DOHH2 (cell line): ENCODE measurements around the gene CDKN1C.

Experiments used
- CTCF ChIP-seq: fragments of 200-600 bp; sonication (generic); IDR thresholded peaks from one replicate; pipeline ENCODE4 v1.5.1; 2014; ENCODE audit warnings: antibody characterized with exemption, mild to moderate bottlenecking, low read depth, low read length; ENCODE audit not compliant: poor library complexity, severe bottlenecking
- EZH2phosphoT487 ChIP-seq: fragments of 200-600 bp; sonication (generic); IDR thresholded peaks from 2 replicates; pipeline ENCODE4 v1.6.1; 2017; ENCODE audit warnings: borderline replicate concordance, mild to moderate bottlenecking, antibody characterized with exemption, low read length, moderate library complexity, mixed read lengths

- TF ChIP-seq EZH2phosphoT487 (no peak), CTCF (no peak)
Observed at GRCh38 chr11:2901854-2902783, 16.5 kb upstream of the CDKN1C start.
